Neutrophil (primary cell): ENCODE results near the gene TNIK.

Experiments used
- H3K27ac ChIP-seq: fragments of 200-600 bp; sonication (generic); 2 replicates; pipeline ENCODE4 v1.5.1; 2016; ENCODE audit warnings: mild to moderate bottlenecking, moderate library complexity
- H3K27me3 ChIP-seq: fragments of 200-600 bp; sonication (generic); 2 replicates; pipeline ENCODE4 v1.6.0; 2016; ENCODE audit warnings: mild to moderate bottlenecking
- H3K36me3 ChIP-seq: fragments of 200-600 bp; sonication (generic); 2 replicates; pipeline ENCODE4 v1.5.1; 2017
- H3K4me1 ChIP-seq, 2 experiments: fragments of 200-600 bp in 1 of 2; sonication (generic) in 1 of 2; 1 replicate in 1 of 2; 2 replicates in 1 of 2; pipeline versions ENCODE4 v1.5.1 to v1.6.1; 2013 to 2016; ENCODE audit warnings: low read depth in 1 of 2, low read length in 1 of 2, mild to moderate bottlenecking in 1 of 2, moderate library complexity in 1 of 2; ENCODE audit not compliant: control insufficient read depth in 1 of 2, insufficient read depth in 1 of 2
- H3K4me3 ChIP-seq, 2 experiments: fragments of 200-600 bp in 1 of 2; sonication (generic) in 1 of 2; 1 replicate in 1 of 2; 2 replicates in 1 of 2; pipeline ENCODE4 v1.5.1; 2013 to 2016; ENCODE audit warnings: low read depth in 1 of 2, low read length in 1 of 2, mild to moderate bottlenecking in 1 of 2, moderate library complexity in 1 of 2
- H3K9me3 ChIP-seq: fragments of 200-600 bp; sonication (generic); 2 replicates; pipeline ENCODE4 v1.5.1; 2016
- TF ChIP-seq, protein P1 (sequence below): fragments of 200-600 bp; sonication (generic); IDR thresholded peaks from 2 replicates; pipeline ENCODE4 v1.5.1; 2016; ENCODE audit warnings: antibody characterized with exemption

TNIK gene

DNA sequence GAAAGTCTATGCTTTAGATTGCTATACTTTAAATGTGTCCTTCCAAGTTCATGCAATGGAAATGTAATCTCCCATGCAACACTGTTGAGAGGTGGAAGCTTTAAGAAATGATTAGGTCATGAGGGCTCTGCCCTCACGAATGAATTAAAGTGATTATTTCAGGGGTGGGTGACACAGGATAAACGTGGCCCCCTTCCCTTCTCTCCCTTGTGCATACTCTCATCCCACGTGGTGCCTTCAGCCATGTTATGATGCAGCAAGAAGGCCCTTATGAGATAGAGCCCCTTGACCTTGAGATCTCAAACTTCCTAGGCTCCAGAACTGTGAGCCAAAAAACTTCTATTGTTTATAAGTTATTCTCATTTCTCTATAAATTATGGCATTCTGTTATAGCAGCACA is 183.3 kb downstream of the TNIK start:
- no peaks in the 10 kb centered on the region for H3K4me1 ChIP-seq
- H3K36me3 ChIP-seq = no peaks in the 10 kb centered on the region

DNA sequence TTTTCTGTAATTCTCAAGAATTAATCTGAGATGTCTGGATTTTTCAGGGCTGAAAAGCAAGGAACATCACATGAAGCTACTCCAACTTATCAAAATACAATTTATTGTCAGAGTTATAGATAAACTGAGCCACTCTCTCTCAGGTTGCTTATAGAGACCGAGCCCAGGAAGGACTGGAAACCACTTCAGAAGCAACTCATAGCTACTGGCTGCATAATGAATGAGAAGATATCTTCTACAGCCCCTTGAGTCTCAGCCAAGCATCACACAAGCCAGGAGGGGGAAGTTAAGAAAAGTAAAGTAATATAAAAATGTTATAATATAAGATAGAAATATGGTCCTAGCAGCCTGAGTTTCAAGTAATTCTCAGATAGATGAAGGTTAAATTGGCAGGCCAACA is 186.0 kb downstream of the TNIK start:
- TF ChIP-seq, protein P1, sequence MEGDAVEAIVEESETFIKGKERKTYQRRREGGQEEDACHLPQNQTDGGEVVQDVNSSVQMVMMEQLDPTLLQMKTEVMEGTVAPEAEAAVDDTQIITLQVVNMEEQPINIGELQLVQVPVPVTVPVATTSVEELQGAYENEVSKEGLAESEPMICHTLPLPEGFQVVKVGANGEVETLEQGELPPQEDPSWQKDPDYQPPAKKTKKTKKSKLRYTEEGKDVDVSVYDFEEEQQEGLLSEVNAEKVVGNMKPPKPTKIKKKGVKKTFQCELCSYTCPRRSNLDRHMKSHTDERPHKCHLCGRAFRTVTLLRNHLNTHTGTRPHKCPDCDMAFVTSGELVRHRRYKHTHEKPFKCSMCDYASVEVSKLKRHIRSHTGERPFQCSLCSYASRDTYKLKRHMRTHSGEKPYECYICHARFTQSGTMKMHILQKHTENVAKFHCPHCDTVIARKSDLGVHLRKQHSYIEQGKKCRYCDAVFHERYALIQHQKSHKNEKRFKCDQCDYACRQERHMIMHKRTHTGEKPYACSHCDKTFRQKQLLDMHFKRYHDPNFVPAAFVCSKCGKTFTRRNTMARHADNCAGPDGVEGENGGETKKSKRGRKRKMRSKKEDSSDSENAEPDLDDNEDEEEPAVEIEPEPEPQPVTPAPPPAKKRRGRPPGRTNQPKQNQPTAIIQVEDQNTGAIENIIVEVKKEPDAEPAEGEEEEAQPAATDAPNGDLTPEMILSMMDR = no peak
- Histone ChIP-seq H3K9me3 (no peaks in the 10 kb centered on the region), H3K27ac (no peak overlapping the region), H3K4me3 (no peak overlapping the region), H3K27me3 (no peaks in the 10 kb centered on the region), H3K4me1 (no peaks in the 10 kb centered on the region), H3K36me3 (no peaks in the 10 kb centered on the region)

More for the DNA sequence above, 183.3 kb downstream of the TNIK start:
- H3K4me3 ChIP-seq = no peak overlapping the region
- TF ChIP-seq, protein P1 = no peak
- no peak overlapping the region for H3K27ac ChIP-seq
- H3K27me3 ChIP-seq = no peaks in the 10 kb centered on the region
- H3K9me3 ChIP-seq = no peaks in the 10 kb centered on the region

DNA sequence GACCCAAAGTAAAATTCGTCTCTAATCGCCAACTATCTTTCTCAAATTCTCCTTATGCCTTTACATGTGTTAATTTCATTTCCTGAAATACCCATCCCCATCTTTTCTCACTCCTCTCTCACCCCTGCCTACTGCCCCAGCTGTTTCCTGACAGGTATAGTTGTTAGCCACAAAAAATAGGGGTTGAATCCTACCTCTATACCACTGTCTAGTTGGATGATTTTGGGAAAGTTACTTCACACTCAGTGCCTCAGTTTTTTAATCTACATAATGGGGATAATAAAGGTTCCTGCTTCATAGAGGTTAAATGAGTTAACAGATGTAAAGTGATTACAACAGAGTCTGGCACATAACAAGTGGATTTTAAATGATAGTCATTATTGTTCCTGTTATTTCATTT is 189.7 kb downstream of the TNIK start:
- Histone ChIP-seq H3K4me1 (no peaks in the 10 kb centered on the region), H3K27me3 (no peaks in the 10 kb centered on the region), H3K4me3 (no peak overlapping the region), H3K27ac (no peak overlapping the region), H3K36me3 (no peaks in the 10 kb centered on the region), H3K9me3 (no peaks in the 10 kb centered on the region)
- TF ChIP-seq, protein P1 = no peak

DNA sequence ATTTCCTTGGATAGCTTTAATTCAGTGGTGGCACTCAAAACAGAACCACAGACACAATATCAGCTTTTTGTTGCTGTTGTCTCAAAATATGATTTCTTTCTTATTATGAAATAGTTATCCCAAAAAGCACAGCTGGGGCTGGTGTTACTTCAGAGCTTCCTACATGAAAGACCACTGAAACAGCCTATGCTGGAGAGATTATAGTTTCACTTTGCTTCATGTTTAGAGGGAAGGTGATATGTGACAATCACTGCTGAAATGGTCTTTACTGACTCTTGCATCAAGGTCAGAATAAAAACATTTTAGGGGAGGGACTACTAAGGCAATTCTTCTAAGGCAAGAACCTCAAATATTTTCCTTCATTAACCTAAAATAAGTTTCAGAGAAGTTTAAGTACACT is 190.7 kb downstream of the TNIK start:
- TF ChIP-seq, protein P1 = no peak
- no peaks in the 10 kb centered on the region for H3K4me1 ChIP-seq
- H3K27ac ChIP-seq = no peak overlapping the region
- H3K4me3 ChIP-seq = no peak overlapping the region
- no peaks in the 10 kb centered on the region for H3K9me3 ChIP-seq
- H3K36me3 ChIP-seq = no peaks in the 10 kb centered on the region
- H3K27me3 ChIP-seq = no peaks in the 10 kb centered on the region

DNA sequence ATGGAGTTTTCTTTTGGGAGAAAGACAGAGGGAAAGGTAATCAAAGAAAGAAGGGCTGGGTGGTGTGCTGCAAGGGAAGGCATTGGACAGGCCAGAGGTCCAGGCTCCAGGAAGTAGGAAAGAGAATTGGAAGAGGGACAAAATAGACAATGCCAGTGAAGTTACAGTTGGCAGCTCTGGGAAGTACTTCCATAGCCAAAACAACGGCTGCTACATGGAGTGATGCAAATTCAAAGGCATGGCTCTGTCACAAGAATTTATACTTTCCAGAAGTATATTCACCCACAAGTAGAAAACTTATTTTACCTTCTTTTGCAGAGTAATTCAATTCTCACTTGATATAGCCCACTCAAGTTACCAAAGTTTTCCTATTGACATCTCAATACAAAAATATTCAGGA is 191.5 kb downstream of the TNIK start:
- TF ChIP-seq, protein P1 = no peak
- no peaks in the 10 kb centered on the region for H3K9me3 ChIP-seq
- H3K36me3 ChIP-seq = no peaks in the 10 kb centered on the region
- no peak overlapping the region for H3K4me3 ChIP-seq
- no peaks in the 10 kb centered on the region for H3K4me1 ChIP-seq
- H3K27ac ChIP-seq = no peak overlapping the region
- H3K27me3 ChIP-seq = no peaks in the 10 kb centered on the region

DNA sequence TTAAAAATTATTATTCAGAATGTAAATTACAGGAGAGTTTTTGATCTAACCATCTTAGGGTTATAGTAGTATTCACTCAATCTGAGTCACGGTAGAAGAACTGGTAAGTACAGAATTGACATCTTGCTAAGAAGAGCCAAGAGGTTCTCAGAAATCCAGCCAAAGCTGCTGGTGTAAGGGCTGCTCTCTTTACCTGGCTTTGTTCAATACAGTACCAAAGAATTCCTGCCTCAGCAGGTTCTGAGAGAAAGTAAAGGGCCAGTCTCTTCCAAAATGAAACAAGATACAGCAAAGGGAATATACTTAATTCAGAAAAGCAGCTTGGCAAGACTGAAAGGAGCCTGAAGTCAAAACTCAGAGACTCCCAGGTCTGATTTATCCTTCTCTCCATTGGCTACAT is 193.1 kb downstream of the TNIK start:
- Histone ChIP-seq H3K27me3 (no peaks in the 10 kb centered on the region), H3K36me3 (no peaks in the 10 kb centered on the region), H3K27ac (no peak overlapping the region), H3K4me3 (no peak overlapping the region), H3K4me1 (no peaks in the 10 kb centered on the region), H3K9me3 (no peaks in the 10 kb centered on the region)
- TF ChIP-seq, protein P1 = no peak
